ENCODE measurements around the gene NUDT22.

DNA sequence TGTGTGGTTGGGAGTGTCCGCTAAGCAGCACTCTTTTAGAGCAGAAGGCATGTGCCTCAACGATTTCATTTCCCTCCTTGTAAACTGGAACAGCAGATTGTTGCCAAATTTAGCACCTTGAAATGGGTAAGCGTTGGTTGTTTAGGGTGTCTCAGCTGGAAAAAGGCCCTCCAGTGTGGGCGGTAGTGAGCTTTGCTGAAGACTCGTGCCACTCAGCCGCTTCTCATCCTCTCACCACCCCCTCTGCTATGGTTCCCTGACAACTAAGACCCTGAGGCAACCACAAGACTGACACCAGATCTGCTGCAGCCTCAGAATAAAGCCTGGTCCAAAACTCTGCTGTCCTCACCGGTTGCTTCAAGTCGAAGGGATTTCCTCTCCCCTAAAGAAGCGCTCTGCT lies 29.4 kb upstream of the NUDT22 start:
- TF ChIP-seq CTCF (IDR thresholded peaks at IDR 0.05; ENCODE audit: poor library complexity, severe bottlenecking) (no peak), EZH2 (IDR thresholded peaks at IDR 0.05; ENCODE audit: borderline replicate concordance, insufficient read depth, low read length, poor library complexity, severe bottlenecking) (no peak), POLR2AphosphoS5 (IDR thresholded peaks at IDR 0.05) (no peak), RAD21 (conservative IDR thresholded peaks at IDR 0.05) (no peak), EP300 (conservative IDR thresholded peaks at IDR 0.05; ENCODE audit: poor library complexity, severe bottlenecking) (no peak), TAF1 (IDR thresholded peaks at IDR 0.05; ENCODE audit: low read depth) (no peak)
- TF ChIP-seq, protein P1, sequence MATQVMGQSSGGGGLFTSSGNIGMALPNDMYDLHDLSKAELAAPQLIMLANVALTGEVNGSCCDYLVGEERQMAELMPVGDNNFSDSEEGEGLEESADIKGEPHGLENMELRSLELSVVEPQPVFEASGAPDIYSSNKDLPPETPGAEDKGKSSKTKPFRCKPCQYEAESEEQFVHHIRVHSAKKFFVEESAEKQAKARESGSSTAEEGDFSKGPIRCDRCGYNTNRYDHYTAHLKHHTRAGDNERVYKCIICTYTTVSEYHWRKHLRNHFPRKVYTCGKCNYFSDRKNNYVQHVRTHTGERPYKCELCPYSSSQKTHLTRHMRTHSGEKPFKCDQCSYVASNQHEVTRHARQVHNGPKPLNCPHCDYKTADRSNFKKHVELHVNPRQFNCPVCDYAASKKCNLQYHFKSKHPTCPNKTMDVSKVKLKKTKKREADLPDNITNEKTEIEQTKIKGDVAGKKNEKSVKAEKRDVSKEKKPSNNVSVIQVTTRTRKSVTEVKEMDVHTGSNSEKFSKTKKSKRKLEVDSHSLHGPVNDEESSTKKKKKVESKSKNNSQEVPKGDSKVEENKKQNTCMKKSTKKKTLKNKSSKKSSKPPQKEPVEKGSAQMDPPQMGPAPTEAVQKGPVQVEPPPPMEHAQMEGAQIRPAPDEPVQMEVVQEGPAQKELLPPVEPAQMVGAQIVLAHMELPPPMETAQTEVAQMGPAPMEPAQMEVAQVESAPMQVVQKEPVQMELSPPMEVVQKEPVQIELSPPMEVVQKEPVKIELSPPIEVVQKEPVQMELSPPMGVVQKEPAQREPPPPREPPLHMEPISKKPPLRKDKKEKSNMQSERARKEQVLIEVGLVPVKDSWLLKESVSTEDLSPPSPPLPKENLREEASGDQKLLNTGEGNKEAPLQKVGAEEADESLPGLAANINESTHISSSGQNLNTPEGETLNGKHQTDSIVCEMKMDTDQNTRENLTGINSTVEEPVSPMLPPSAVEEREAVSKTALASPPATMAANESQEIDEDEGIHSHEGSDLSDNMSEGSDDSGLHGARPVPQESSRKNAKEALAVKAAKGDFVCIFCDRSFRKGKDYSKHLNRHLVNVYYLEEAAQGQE (IDR thresholded peaks at IDR 0.05; ENCODE audit: borderline replicate concordance) = no peak

All from neural cell (in vitro differentiated cells).